Measurements from ENCODE around the gene SGCD.

DNA sequence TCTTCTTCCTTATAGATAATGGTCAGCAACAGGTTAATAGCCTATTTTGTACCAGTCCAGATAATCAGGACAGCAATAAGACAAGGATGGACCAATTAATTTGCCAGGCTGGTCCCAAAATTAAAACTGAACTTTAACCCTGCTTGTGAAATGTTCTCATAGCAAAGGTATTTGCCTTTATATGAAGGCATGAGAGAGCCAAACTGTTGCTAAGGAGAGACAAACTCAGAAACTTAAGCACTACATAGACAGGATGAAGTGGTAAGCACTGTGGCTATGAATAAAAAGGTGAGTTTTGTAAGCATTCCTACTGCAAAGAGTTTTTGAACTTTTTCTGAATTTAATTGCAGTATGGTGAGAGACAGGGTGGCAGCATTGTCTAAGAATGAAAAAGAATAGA, 348.4 kb downstream of the SGCD start:
- TF ChIP-seq, protein P1, sequence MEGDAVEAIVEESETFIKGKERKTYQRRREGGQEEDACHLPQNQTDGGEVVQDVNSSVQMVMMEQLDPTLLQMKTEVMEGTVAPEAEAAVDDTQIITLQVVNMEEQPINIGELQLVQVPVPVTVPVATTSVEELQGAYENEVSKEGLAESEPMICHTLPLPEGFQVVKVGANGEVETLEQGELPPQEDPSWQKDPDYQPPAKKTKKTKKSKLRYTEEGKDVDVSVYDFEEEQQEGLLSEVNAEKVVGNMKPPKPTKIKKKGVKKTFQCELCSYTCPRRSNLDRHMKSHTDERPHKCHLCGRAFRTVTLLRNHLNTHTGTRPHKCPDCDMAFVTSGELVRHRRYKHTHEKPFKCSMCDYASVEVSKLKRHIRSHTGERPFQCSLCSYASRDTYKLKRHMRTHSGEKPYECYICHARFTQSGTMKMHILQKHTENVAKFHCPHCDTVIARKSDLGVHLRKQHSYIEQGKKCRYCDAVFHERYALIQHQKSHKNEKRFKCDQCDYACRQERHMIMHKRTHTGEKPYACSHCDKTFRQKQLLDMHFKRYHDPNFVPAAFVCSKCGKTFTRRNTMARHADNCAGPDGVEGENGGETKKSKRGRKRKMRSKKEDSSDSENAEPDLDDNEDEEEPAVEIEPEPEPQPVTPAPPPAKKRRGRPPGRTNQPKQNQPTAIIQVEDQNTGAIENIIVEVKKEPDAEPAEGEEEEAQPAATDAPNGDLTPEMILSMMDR (IDR thresholded peaks at IDR 0.05; ENCODE audit: low read depth, low read length) = no peak
- TF ChIP-seq EZH2phosphoT487 (IDR thresholded peaks at IDR 0.05; ENCODE audit: low read depth) = no peak
